Measurements from ENCODE around the gene RAD23B. TPM values are rescaled to one million over a fixed set of nuclear protein-coding genes. Genes with fewer than 3 reads are reported as not detected.
"Not testable (repeated sequence)": the region's sequence is repeated elsewhere in the genome, so short reads cannot be mapped to it uniquely, and the experiment has no call there.

The RAD23B gene
- total RNA-seq, 1 donor from 2014 or later, result 205 TPM

DNA sequence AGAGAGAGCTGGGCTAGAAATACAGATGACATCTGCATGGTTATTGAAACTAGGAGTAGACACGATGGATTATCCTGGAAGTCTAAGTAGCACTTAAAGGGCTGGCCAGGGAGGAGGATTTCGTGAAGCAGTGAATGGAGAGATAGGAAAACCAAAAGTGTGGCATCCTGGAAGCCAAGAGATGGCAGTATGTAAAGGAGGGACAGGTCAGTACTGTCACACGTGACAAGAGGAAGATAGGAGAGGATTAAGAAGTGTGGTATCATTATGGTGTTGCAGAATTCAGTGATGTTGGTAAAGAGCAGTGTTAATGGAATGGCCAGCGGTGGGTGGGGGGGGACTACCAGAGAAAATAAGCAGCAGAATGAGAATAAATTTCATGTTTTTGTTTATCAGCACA is 11.7 kb downstream of the RAD23B start:
- no peak for FAIRE-seq
- H3K9ac ChIP-seq (ENCODE audit: low read length), result no peak overlapping the region

DNA sequence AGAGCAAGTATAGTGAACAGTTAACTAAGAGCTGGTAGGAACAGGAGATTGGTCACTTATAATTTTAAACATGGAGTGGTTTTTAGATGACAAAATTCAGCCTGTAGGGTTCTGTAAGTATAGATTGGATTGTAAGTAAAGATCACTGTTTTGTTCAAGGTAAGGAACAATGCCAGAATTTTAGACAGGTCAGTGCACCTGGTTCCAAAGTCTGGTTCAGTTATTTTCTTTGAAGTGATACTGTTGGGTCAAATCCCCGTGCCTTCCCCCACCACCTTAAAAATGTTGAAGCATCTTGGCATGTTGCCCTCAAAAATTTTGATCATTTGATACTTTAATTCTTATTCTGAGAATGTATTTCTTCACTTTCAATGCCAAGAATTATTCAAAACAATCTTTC is 12.9 kb downstream of the RAD23B start:
- H3K9me3 ChIP-seq (ENCODE audit: insufficient read depth, low read depth, low read length), result no peaks in the 10 kb centered on the region
- H4K20me1 ChIP-seq (ENCODE audit: insufficient read depth, low read length), result peaks cover 96% of the 10 kb centered on the region
- Mint-ChIP-seq H3K36me3 (ENCODE audit: low read depth, unreplicated experiment) (peaks cover 2% of the 10 kb centered on the region), H3K27ac (ENCODE audit: unreplicated experiment) (no peak overlapping the region), H3K9me3 (ENCODE audit: unreplicated experiment) (no peaks in the 10 kb centered on the region), H3K27me3 (ENCODE audit: low read depth, unreplicated experiment) (no peaks in the 10 kb centered on the region), H3K4me3 (ENCODE audit: unreplicated experiment) (no peak overlapping the region), H3K4me1 (ENCODE audit: low read depth, unreplicated experiment) (peaks cover 33% of the 10 kb centered on the region)
- DNase-seq (ENCODE audit: low read depth) (no peak), FAIRE-seq (no peak)
- H3K27ac ChIP-seq (ENCODE audit: low read depth, low read length), result no peak overlapping the region
- no peaks in the 10 kb centered on the region for H3K27me3 ChIP-seq (ENCODE audit: insufficient read depth, low read length)
- TF ChIP-seq EZH2 (IDR thresholded peaks at IDR 0.05; ENCODE audit: insufficient read depth, low read length), result no peak
- TF ChIP-seq, protein P1, sequence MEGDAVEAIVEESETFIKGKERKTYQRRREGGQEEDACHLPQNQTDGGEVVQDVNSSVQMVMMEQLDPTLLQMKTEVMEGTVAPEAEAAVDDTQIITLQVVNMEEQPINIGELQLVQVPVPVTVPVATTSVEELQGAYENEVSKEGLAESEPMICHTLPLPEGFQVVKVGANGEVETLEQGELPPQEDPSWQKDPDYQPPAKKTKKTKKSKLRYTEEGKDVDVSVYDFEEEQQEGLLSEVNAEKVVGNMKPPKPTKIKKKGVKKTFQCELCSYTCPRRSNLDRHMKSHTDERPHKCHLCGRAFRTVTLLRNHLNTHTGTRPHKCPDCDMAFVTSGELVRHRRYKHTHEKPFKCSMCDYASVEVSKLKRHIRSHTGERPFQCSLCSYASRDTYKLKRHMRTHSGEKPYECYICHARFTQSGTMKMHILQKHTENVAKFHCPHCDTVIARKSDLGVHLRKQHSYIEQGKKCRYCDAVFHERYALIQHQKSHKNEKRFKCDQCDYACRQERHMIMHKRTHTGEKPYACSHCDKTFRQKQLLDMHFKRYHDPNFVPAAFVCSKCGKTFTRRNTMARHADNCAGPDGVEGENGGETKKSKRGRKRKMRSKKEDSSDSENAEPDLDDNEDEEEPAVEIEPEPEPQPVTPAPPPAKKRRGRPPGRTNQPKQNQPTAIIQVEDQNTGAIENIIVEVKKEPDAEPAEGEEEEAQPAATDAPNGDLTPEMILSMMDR (IDR thresholded peaks at IDR 0.05; ENCODE audit: insufficient read depth, low read depth, low read length), result no peak
- peaks cover 3% of the 10 kb centered on the region for H3K4me1 ChIP-seq (ENCODE audit: insufficient read depth, low read length)
- no peak overlapping the region for H3K4me3 ChIP-seq (ENCODE audit: insufficient read depth, low read depth, low read length)
- H3K36me3 ChIP-seq (ENCODE audit: insufficient read depth, low read length), result no peaks in the 10 kb centered on the region
- H3K4me2 ChIP-seq (ENCODE audit: low read length), result no peak overlapping the region
- H3K9ac ChIP-seq (ENCODE audit: low read length), result no peak overlapping the region
- no peak overlapping the region for H2AFZ ChIP-seq (ENCODE audit: low read depth, low read length)
- peaks cover 100% of the 10 kb centered on the region for H3K79me2 ChIP-seq (ENCODE audit: insufficient read depth, low read length)

More for the DNA sequence above, 11.7 kb downstream of the RAD23B start:
- Histone ChIP-seq H3K4me1 (ENCODE audit: insufficient read depth, low read length) (no peaks in the 10 kb centered on the region), H3K4me3 (ENCODE audit: insufficient read depth, low read depth, low read length) (no peak overlapping the region), H3K9me3 (ENCODE audit: insufficient read depth, low read depth, low read length) (no peaks in the 10 kb centered on the region), H3K79me2 (ENCODE audit: insufficient read depth, low read length) (peaks cover 100% of the 10 kb centered on the region), H3K4me2 (ENCODE audit: low read length) (no peak overlapping the region), H3K27me3 (ENCODE audit: insufficient read depth, low read length) (no peaks in the 10 kb centered on the region), H3K36me3 (ENCODE audit: insufficient read depth, low read length) (no peaks in the 10 kb centered on the region), H3K27ac (ENCODE audit: low read depth, low read length) (no peak overlapping the region), H4K20me1 (ENCODE audit: insufficient read depth, low read length) (peaks cover 100% of the 10 kb centered on the region), H2AFZ (ENCODE audit: low read depth, low read length) (no peak overlapping the region)
- no peak for DNase-seq (ENCODE audit: low read depth)
- H3K4me3 Mint-ChIP-seq (ENCODE audit: unreplicated experiment), result peak overlapping the region; percentile 35
- H3K4me1 Mint-ChIP-seq (ENCODE audit: low read depth, unreplicated experiment), result peaks cover 33% of the 10 kb centered on the region
- no peaks in the 10 kb centered on the region for H3K9me3 Mint-ChIP-seq (ENCODE audit: unreplicated experiment)
- no peak overlapping the region for H3K27ac Mint-ChIP-seq (ENCODE audit: unreplicated experiment)
- H3K27me3 Mint-ChIP-seq (ENCODE audit: low read depth, unreplicated experiment), result no peaks in the 10 kb centered on the region
- peaks cover 4% of the 10 kb centered on the region for H3K36me3 Mint-ChIP-seq (ENCODE audit: low read depth, unreplicated experiment)
- no peak for TF ChIP-seq EZH2 (IDR thresholded peaks at IDR 0.05; ENCODE audit: insufficient read depth, low read length)
- TF ChIP-seq, protein P1 (IDR thresholded peaks at IDR 0.05; ENCODE audit: insufficient read depth, low read depth, low read length), result no peak

DNA sequence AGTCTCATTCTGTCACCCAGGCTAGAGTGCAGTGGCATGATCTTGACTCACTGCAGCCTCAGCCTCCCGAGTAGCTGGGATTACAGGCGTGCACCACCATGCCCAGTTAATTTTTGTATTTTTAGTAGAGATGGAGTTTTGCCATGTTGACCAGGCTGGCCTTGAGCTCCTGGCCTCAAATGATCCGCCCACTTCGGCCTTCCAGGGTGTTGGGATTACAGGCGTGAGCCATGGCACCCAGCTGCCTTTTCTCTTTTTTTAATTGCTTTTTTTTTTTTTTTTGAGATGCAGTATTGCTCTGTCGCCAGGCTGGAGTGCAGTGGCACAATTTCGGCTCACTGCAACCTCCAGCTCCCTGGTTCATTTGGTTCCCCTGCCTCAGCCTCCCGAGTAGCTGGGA is 13.5 kb downstream of the RAD23B start:
- H3K4me3 Mint-ChIP-seq (ENCODE audit: unreplicated experiment); H3K4me2 ChIP-seq (ENCODE audit: low read length); H3K27me3 Mint-ChIP-seq (ENCODE audit: low read depth, unreplicated experiment); H3K9me3 ChIP-seq (ENCODE audit: insufficient read depth, low read depth, low read length); H3K27ac Mint-ChIP-seq (ENCODE audit: unreplicated experiment); H3K9me3 Mint-ChIP-seq (ENCODE audit: unreplicated experiment); H3K27me3 ChIP-seq (ENCODE audit: insufficient read depth, low read length); DNase-seq (ENCODE audit: low read depth); H3K4me3 ChIP-seq (ENCODE audit: insufficient read depth, low read depth, low read length); H3K4me1 ChIP-seq (ENCODE audit: insufficient read depth, low read length); H3K9ac ChIP-seq (ENCODE audit: low read length); H3K36me3 Mint-ChIP-seq (ENCODE audit: low read depth, unreplicated experiment); H3K27ac ChIP-seq (ENCODE audit: low read depth, low read length); H2AFZ ChIP-seq (ENCODE audit: low read depth, low read length); H3K36me3 ChIP-seq (ENCODE audit: insufficient read depth, low read length); FAIRE-seq: not testable (repeated sequence)
- H3K4me1 Mint-ChIP-seq (ENCODE audit: low read depth, unreplicated experiment), result peaks cover 38% of the 10 kb centered on the region
- peaks cover 100% of the 10 kb centered on the region for H3K79me2 ChIP-seq (ENCODE audit: insufficient read depth, low read length)
- peaks cover 96% of the 10 kb centered on the region for H4K20me1 ChIP-seq (ENCODE audit: insufficient read depth, low read length)
